Fibroblast of mammary gland (primary cell): ENCODE results near the gene FICD.
A peak's percentile ranks its signal among the peaks of the same experiment; 100 is the strongest.

Experiments used
- DNase-seq: peaks from one replicate; pipeline ENCODE4 v3.0.0-alpha.2; 2010; ENCODE audit warnings: low read depth
- H3K4me3 ChIP-seq: 2 replicates; pipeline ENCODE4 v1.5.1; 2011; ENCODE audit warnings: low read depth, mild to moderate bottlenecking, low read length, moderate library complexity; ENCODE audit not compliant: control insufficient read depth
- TF ChIP-seq, protein P1 (sequence below): conservative IDR thresholded peaks from 2 replicates; pipeline ENCODE4 v1.5.1; 2011; ENCODE audit warnings: low read depth, low read length, inconsistent platforms; ENCODE audit not compliant: control insufficient read depth, insufficient read depth

FICD gene

DNA sequence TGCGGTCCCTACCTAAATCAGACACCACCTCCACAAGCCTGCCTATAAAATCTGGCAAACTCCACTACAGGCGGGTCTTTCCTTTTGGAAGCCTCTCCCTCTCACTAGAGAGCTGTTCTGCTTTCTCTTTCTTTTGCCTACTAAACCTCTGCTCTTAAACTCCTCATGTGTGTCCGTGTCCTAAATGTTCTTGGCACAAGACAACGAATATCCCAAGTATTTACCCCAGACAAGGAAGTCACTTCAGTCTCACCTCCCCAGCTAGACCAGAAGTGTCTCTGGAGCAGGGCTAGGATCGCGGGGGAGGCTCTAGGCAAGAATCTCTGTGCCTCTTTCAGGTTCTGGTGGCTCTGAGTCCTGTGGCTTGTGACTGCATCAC lies 37.2 kb upstream of the FICD start:
- H3K4me3 ChIP-seq = no peak overlapping the region
- DNase-seq = no peak
- TF ChIP-seq, protein P1, sequence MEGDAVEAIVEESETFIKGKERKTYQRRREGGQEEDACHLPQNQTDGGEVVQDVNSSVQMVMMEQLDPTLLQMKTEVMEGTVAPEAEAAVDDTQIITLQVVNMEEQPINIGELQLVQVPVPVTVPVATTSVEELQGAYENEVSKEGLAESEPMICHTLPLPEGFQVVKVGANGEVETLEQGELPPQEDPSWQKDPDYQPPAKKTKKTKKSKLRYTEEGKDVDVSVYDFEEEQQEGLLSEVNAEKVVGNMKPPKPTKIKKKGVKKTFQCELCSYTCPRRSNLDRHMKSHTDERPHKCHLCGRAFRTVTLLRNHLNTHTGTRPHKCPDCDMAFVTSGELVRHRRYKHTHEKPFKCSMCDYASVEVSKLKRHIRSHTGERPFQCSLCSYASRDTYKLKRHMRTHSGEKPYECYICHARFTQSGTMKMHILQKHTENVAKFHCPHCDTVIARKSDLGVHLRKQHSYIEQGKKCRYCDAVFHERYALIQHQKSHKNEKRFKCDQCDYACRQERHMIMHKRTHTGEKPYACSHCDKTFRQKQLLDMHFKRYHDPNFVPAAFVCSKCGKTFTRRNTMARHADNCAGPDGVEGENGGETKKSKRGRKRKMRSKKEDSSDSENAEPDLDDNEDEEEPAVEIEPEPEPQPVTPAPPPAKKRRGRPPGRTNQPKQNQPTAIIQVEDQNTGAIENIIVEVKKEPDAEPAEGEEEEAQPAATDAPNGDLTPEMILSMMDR = no peak

DNA sequence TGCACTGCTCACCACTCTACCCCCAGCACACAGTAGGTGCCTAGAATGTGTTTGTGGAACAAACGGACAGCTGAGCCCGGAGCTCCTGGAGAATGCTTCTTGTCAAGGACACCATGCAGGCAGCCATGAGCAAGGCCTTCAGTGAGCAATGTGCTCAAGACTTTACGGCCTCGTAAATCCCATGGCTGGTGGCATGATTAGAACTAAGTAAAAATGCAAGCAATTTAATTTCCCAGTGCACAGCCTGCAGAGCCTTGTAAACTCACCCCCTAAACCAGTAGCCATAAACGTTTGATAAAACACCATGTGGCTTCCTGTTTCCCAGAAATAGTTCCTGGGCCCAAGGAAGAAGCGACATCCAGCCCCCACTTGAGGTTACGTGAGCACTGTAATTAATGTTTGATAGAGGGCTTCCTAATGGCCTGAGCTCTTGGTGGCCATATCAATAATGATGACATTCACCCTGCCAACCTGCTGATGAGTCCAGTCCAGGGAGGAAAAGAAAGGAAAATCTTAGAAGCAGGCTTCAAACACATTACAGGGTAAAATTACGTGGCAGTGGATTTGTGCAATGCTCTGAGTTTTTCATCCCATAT lies 36.4 kb upstream of the FICD start:
- TF ChIP-seq, protein P1 = no peak
- H3K4me3 ChIP-seq = no peak overlapping the region
- no peak for DNase-seq

DNA sequence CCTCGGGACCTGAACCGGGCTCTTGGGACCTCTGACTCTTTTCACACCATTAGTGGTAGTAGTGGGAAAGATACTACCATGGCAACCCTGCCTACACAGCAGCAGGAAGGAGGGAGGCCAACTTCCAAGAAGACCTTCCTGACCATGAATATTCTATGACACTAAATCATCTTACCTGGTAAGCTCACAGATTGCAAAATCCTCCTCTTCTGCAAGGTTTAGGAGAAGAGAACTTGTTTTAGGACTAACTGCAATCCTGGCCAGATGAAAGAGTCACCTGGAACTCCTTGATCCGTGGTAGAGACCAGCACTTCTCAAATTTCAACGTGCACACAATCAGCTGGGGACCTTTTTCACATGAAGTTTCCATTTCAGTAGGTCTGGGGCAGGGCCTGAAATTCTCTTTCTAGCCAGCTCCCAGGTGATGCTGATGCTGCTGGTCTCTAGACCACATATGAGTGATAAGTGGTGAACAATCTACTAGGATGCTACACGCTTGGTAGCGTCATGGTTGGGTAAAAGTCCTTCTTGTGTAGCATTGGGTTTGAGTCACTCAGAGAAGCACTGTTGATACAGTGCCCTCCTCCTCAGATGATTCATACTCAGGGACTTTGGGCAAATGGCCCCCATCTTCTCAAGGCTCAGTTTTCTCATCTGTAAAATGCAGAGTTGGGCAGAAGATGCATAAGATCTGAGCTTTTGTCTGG lies 35.6 kb upstream of the FICD start:
- H3K4me3 ChIP-seq = no peak overlapping the region
- DNase-seq = no peak
- TF ChIP-seq, protein P1 = no peak

DNA sequence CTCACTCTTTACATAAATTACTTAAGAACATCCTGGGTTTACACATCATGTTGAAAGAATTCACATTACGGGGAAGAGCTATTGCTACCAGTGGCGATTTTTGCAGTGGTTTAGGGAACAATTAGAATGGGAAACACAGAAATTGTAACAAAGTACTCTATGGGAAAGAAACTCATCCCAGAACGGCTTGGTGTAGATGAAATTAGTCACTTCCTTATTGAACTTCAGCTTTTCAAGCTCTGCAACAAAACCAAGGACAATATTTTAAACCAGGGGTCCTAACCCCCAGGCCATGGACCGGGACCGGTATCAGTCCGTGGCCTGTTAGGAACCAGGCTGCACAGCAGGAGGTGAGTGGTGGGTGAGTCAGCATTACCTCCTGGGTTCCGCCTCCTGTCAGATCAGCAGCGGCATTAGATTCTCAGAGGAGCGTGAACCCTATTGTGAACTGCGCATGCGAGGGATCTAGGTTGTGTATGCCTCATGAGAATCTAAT lies 32.3 kb upstream of the FICD start:
- TF ChIP-seq, protein P1 = no peak
- DNase-seq = peak; percentile 2
- H3K4me3 ChIP-seq = no peak overlapping the region

DNA sequence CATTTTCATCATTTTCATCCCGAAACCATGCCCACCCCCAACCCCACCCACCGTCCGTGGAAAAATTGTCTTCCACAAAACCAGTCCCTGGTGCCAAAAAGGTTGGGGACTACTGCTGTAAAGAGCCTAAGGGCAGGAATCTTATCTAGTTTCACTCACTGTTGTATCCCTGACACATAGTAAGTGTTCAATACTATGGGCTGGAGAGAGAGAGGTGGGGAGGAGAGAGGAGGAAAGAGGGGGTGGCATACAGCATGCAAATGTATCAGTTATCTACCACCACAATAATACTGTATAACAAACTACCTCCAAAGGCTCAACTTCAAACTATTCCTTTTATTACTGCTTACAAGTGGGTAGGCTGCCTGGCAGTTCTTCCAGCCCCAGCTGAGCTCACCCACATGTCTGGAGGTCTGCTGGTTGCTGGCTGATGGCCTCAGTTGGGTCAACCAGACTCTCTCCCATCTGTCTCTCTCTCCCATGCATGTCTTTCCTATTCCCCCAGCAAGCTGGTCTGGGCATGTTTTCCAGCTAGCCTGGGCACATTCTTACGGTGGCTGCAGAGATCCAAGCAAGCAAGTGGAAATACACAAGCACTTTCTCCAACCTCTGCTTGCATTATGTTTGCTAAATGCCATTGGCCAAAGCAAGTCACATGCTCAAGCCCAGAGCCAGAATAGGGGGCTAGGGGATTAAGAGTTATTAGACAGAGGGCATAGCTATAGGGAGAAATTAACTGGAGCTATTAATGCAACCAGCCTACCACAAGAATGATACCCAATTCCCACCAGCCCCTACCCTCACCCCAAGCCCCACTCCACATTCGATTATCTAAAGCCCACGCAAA lies 31.6 kb upstream of the FICD start:
- TF ChIP-seq, protein P1 = no peak
- no peak for DNase-seq

DNA sequence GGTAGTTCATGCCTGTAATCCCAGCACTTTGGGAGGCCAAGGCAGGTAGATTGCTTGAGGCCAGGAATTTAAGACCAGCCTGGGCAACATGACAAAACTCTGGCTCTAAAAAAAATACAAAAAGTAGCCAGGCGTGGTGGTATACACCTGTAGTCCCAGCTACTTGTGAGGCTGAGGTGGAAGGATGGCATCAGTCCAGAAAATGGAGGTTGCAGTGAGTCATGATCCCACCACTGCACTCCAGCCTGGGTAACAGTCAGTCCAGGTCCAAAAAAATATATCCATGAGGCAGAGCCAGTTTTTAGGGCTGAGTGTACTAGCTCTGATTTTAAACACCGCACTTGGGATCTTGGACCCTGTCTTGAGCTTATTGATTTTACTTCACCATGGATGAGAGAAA lies 30.6 kb upstream of the FICD start:
- peak; percentile 1 for DNase-seq
- TF ChIP-seq, protein P1 = no peak
- no peak overlapping the region for H3K4me3 ChIP-seq

More for the DNA sequence above, 31.6 kb upstream of the FICD start:
- H3K4me3 ChIP-seq = no peak overlapping the region
